Measurements from ENCODE around the gene MEG3.

MEG3 gene

GRCh38 chr14:100802766-100803165, 23.2 kb upstream of the MEG3 start:
- Mint-ChIP-seq H3K27me3 (no peaks in the 10 kb centered on the region), H3K4me1 (no peaks in the 10 kb centered on the region), H3K36me3 (no peaks in the 10 kb centered on the region), H3K27ac (no peak overlapping the region), H3K9me3 (no peaks in the 10 kb centered on the region), H3K4me3 (no peak overlapping the region)
- ATAC-seq = no peak

- Mint-ChIP-seq H3K4me1 (no peaks in the 10 kb centered on the region), H3K9me3 (no peaks in the 10 kb centered on the region), H3K4me3 (no peak overlapping the region), H3K27me3 (no peaks in the 10 kb centered on the region), H3K36me3 (no peaks in the 10 kb centered on the region), H3K27ac (no peak overlapping the region)
- ATAC-seq = no peak
Measured at GRCh38 chr14:100803226-100803625, 22.7 kb upstream of the MEG3 start.

DNA sequence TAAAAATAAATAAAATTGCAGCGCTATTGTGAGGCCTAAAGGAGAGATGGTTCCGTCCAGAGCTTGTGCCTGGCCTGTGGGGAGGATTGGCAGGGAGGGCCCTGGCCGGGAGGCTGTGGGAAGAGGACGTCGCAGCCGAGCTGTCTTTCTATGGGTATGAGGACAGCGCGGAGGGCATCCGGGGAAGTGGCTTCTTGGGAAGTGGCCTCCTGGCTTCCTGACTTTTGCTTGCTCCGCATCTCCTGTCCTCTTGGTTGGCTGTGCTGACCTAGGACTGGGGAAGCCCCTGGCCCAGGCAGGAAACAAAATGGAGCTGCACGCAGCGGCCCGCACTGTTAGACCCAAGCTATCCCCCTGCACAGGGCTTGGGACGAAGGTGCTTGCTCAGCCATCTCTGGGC, 22.2 kb upstream of the MEG3 start:
- no peak for ATAC-seq
- H3K9me3 Mint-ChIP-seq = no peaks in the 10 kb centered on the region
- no peak overlapping the region for H3K4me3 Mint-ChIP-seq
- H3K27me3 Mint-ChIP-seq = no peaks in the 10 kb centered on the region
- H3K4me1 Mint-ChIP-seq = no peaks in the 10 kb centered on the region
- H3K36me3 Mint-ChIP-seq = no peaks in the 10 kb centered on the region
- H3K27ac Mint-ChIP-seq = no peak overlapping the region

DNA sequence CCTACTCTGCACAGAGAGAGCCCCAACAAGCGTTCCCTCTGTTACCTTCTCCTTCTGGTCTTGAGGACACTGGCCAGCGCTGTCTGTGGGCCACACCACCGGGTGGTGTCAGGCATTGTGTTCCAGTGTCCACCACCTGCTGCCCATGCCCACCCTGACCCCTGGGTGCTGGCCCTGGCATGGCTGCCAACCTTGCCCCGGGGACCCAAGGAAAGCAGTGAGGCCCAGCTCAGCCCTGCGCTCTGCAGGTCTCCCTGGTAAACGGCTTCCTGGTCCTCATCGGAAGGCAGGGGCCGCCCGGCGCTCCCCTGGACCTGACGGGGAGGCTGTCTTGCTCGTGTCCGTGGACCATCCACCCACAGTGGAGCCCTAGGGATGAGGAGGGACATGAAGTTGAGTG, 21.8 kb upstream of the MEG3 start:
- no peaks in the 10 kb centered on the region for H3K27me3 Mint-ChIP-seq
- H3K27ac Mint-ChIP-seq = no peak overlapping the region
- H3K36me3 Mint-ChIP-seq = no peaks in the 10 kb centered on the region
- no peaks in the 10 kb centered on the region for H3K9me3 Mint-ChIP-seq
- no peaks in the 10 kb centered on the region for H3K4me1 Mint-ChIP-seq
- no peak for ATAC-seq
- no peak overlapping the region for H3K4me3 Mint-ChIP-seq

DNA sequence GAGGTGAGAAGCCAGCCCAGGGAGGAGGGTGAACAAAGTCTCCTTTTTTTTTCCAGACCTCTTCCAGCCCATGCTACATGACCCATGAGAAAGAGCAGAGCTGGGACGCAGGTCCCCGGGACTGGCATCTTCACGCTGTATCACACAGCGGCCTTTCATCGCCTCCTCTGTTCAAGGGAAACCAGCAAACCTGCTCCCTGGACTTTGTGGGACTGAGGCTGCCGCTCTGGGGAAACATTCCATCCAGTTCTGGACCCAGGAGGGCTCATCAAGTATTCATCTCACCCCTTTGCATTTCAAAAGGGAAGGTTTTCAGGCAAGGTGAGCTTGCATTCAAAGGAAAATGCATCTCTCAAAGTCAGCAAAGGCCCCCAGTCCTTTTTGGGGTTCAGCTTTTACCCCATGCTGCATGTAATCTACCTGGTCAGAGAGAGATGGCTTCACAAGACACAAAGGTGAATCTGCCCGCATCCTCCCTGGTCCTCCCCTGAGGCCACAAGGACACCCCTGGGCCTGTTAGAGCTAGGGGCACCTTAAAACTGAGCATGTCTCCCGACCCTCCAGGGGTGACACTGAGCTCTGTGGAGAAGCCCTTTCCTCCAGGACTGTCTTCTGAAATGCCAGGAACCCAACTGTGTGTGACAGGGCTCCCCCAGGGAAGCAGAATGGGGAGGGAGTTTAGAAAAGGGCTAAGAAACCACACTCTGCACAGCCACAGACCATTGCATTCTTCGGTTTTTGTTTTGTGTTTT, 21.2 kb upstream of the MEG3 start:
- H3K36me3 Mint-ChIP-seq = no peaks in the 10 kb centered on the region
- H3K4me1 Mint-ChIP-seq = no peaks in the 10 kb centered on the region
- no peak overlapping the region for H3K27ac Mint-ChIP-seq
- H3K4me3 Mint-ChIP-seq = no peak overlapping the region
- ATAC-seq = peak; percentile 25
- no peaks in the 10 kb centered on the region for H3K9me3 Mint-ChIP-seq
- no peaks in the 10 kb centered on the region for H3K27me3 Mint-ChIP-seq

DNA sequence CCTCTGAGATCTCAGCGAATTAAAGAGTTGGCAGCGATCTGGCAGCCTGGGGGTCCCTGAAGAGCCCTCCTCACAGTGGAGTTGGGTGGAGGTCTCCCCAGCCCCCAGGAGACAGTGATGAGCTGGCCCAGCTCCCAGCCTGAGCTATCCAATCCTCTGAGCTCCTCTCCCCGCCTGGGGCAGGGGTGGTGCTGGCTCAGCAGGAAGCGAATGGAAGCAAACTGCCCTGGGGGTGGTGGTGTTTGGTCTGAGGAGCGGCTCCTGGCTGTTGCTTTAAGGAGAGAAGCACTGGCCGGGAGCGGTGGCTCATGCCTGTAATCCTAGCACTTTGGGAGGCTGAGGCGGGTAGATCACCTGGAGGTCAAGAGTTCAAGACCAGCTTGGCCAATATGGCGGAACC, 19.5 kb upstream of the MEG3 start:
- Mint-ChIP-seq H3K27me3 (no peaks in the 10 kb centered on the region), H3K4me1 (no peaks in the 10 kb centered on the region), H3K36me3 (no peaks in the 10 kb centered on the region), H3K27ac (no peak overlapping the region), H3K9me3 (no peaks in the 10 kb centered on the region), H3K4me3 (no peak overlapping the region)
- no peak for ATAC-seq

DNA sequence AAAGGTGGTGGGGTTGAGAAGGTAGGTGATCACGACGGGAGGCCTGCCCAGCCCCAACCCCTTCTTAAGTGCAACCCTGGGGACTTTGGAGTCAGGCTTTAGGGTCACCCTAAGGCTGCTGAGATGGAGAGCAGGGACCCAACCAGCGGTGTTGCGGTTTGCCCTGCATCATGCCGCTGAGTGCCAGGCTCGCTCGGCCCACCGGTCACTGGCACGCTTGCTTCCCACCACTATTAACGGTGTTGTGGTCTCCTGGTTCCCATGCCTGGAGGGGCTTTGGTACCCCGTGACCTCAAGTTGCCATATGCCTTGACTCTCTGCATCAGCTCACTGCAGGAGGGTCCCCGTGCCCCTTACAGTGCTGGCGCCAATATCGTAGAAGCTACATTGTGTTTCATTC, 18.4 kb upstream of the MEG3 start:
- no peak for ATAC-seq
- Mint-ChIP-seq H3K9me3 (no peaks in the 10 kb centered on the region), H3K36me3 (no peaks in the 10 kb centered on the region), H3K27ac (no peak overlapping the region), H3K27me3 (no peaks in the 10 kb centered on the region), H3K4me1 (no peaks in the 10 kb centered on the region), H3K4me3 (no peak overlapping the region)

DNA sequence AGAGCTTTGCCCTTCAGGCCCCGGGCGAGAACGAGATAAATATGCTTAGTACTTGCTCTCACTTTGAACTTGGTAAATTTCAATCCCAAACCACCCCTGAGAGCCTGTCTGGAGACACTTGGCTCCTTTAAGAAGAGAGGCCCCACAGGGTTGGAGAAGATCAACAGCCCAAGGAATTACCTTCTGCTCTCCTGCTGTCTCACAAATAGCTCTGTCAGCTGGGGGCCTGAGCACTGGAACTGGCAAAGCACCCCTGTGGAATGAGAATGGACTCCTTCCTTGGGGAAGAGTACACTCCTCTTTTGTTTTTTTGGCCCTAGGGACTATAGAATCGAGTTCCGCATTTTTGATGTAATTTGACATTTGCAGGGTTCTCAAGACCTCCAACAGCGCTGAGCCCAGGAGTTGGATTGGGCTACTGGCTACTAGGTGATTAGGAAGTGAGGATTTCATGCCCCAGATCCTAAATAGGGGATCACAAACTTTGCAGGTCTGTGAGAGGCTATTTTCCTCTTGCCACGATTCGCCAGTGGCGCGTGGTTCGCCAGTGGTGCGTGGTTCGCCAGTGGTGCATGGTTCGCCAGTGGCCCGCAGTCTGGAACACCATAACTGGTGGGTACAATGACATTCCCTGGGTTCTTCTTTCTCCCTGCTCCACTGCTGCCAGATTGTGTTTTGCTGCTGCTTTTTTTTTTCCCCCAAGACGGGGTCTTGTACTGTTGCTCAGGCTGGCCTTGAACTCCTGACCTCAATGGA, 17.8 kb upstream of the MEG3 start:
- Mint-ChIP-seq H3K27me3 (no peaks in the 10 kb centered on the region), H3K4me1 (no peaks in the 10 kb centered on the region), H3K36me3 (no peaks in the 10 kb centered on the region), H3K9me3 (no peaks in the 10 kb centered on the region), H3K4me3 (no peak overlapping the region), H3K27ac (no peak overlapping the region)
- ATAC-seq = no peak

DNA sequence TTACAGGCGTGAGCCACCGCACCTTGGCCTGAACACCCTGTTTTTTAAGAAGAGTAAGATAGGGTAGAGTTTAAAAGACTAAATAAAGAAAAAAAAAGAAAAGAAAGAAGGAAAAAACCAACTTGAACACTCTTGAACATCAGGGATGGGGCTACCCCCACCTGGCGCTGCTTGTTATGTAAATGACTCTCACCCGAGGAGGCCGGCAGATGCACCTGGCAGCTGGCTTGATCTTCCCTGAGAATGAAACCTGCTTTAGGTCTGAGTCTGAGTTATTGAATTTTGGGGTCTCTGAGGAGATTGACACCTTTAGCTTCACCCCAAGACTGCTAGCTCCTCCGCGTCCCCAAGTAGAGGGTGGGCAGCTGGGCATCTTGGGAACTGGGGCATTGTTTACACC, 15.5 kb upstream of the MEG3 start:
- Mint-ChIP-seq H3K4me1 (no peaks in the 10 kb centered on the region), H3K9me3 (no peaks in the 10 kb centered on the region), H3K4me3 (no peak overlapping the region), H3K27ac (no peak overlapping the region), H3K27me3 (peaks cover 2% of the 10 kb centered on the region), H3K36me3 (no peaks in the 10 kb centered on the region)
- ATAC-seq = no peak

GRCh38 chr14:100810861-100811461, 15.0 kb upstream of the MEG3 start:
- Mint-ChIP-seq H3K4me3 (no peak overlapping the region), H3K36me3 (no peaks in the 10 kb centered on the region)

GRCh38 chr14:100813291-100813690, 12.6 kb upstream of the MEG3 start:
- H3K27me3 Mint-ChIP-seq = peaks cover 18% of the 10 kb centered on the region
- no peaks in the 10 kb centered on the region for H3K36me3 Mint-ChIP-seq
- no peak for ATAC-seq

More at GRCh38 chr14:100810861-100811461, 15.0 kb upstream of the MEG3 start:
- no peak overlapping the region for H3K27ac Mint-ChIP-seq
- no peaks in the 10 kb centered on the region for H3K9me3 Mint-ChIP-seq
- H3K27me3 Mint-ChIP-seq = peaks cover 7% of the 10 kb centered on the region
- no peaks in the 10 kb centered on the region for H3K4me1 Mint-ChIP-seq
- no peak for ATAC-seq

GRCh38 chr14:100815478-100816285, 10.2 kb upstream of the MEG3 start:
- Mint-ChIP-seq H3K36me3 (no peaks in the 10 kb centered on the region), H3K4me1 (no peaks in the 10 kb centered on the region), H3K27ac (no peak overlapping the region), H3K4me3 (no peak overlapping the region), H3K9me3 (peaks cover 10% of the 10 kb centered on the region), H3K27me3 (peaks cover 18% of the 10 kb centered on the region)
- no peak for ATAC-seq

More at GRCh38 chr14:100813291-100813690, 12.6 kb upstream of the MEG3 start:
- Mint-ChIP-seq H3K9me3 (no peaks in the 10 kb centered on the region), H3K4me3 (no peak overlapping the region), H3K27ac (no peak overlapping the region), H3K4me1 (no peaks in the 10 kb centered on the region)

DNA sequence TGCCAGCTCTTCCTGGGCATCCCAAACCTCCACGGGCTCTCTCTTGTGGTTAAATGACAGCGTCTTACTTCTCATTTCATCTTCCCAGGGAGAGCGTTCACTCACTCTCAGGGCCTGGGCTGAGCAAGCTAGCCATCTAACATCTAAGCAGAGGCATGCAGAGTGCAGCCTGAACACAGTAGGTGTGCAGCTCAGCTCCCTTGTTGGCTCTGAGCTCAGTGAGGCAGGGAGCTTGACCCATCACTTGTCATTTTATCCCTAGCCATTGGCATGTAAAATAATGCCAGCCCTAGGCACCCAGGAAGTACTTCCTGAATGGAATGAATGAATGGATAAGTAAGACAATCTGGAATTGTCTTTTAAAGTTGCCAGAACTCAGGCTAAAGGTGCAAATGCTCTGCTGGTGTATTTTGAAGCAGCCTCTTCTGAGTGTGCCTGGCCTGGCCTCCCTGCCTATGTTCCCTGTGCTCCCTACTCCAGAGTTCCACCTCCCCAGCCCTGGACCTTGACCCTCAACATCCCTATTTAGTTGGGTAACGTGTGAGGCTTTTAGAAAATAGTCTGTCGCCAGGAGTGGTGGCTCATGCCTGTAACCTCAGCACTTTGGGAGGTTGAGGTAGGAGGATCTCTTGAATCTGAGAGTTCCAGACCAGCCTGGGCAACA, 9.5 kb upstream of the MEG3 start:
- no peak overlapping the region for H3K27ac Mint-ChIP-seq
- H3K4me3 Mint-ChIP-seq = no peak overlapping the region
- peaks cover 18% of the 10 kb centered on the region for H3K27me3 Mint-ChIP-seq
- peaks cover 10% of the 10 kb centered on the region for H3K9me3 Mint-ChIP-seq
- H3K36me3 Mint-ChIP-seq = no peaks in the 10 kb centered on the region
- ATAC-seq = no peak
- no peaks in the 10 kb centered on the region for H3K4me1 Mint-ChIP-seq

- peaks cover 21% of the 10 kb centered on the region for H3K27me3 Mint-ChIP-seq
- H3K4me3 Mint-ChIP-seq = no peak overlapping the region
- no peak overlapping the region for H3K27ac Mint-ChIP-seq
- H3K4me1 Mint-ChIP-seq = no peaks in the 10 kb centered on the region
- no peak for ATAC-seq
- no peaks in the 10 kb centered on the region for H3K36me3 Mint-ChIP-seq
- H3K9me3 Mint-ChIP-seq = peaks cover 10% of the 10 kb centered on the region
Measured at GRCh38 chr14:100816950-100817901, 8.7 kb upstream of the MEG3 start.

Data from stimulated activated memory B cell treated with anti-CD40 and anti-IgM and Interleukin-4, amounts not matched to agents 10 μg/mL and 1 μg/mL and 100 μg/mL, for 72 hours (primary cell).